Motor neuron (in vitro differentiated cells): Measurements from ENCODE around the gene FBRS. TPM values are rescaled to one million over a fixed set of nuclear protein-coding genes. Genes with fewer than 3 reads are reported as not detected.
A peak's percentile ranks its signal among the peaks of the same experiment; 100 is the strongest.

Source experiments
- ATAC-seq, 8 experiments: fragments of 200-7000 bp; cut with Tn5 transposase; replicated peaks in 6 of 8; 2 replicates each; pipeline ENCODE4 v1.8.0; 2021; ENCODE audit warnings: mild to moderate bottlenecking in 8 of 8, moderate library complexity in 8 of 8
- H3K27ac ChIP-seq, 2 donors: fragments of 250-450 bp; sonication (Bioruptor Pico); 2 replicates each; pipeline ENCODE4 v1.9.0; 2021; ENCODE audit warnings: antibody characterized with exemption in 2 of 2, mild to moderate bottlenecking in 2 of 2, moderate library complexity in 1 of 2
- H3K4me1 ChIP-seq, 2 donors: fragments of 250-450 bp; sonication (Bioruptor Pico); replicated peaks in 1 of 2; 2 replicates each; pipeline ENCODE4 v1.6.1; 2021; ENCODE audit warnings: antibody characterized with exemption in 2 of 2, mild to moderate bottlenecking in 2 of 2, moderate library complexity in 1 of 2
- H3K4me3 ChIP-seq, 5 donors: fragments of 250-450 bp; sonication (Bioruptor Pico); 2 replicates each; pipeline ENCODE4 v1.9.0; 2021; ENCODE audit warnings: antibody characterized with exemption in 5 of 5, mild to moderate bottlenecking in 5 of 5, moderate library complexity in 4 of 5
- WGBS, 10 experiments: fragments of 450-650 bp; shearing (Covaris generic); methylation state at CpG; one replicate each; pipeline ENCODE4 v1.0.0; 2022; 5-methylcytosine and 5-hydroxymethylcytosine counted together
- in situ Hi-C, 9 experiments: fragments of 400-800 bp; cut with MboI; loops; one replicate each; pipeline ENCODE4 v1.15.0; 2021; ENCODE audit warnings: low sequenced_read_pairs in 9 of 9, low pct_unique_long_range_greater_than_20kb in 2 of 9; ENCODE audit not compliant: unreplicated experiment in 9 of 9
- total RNA-seq, 8 experiments: library from RNA; unstranded; fragments of 300-600 nt; gene quantifications; 2 replicates each; pipeline versions ENCODE4 v1.2.3 to v1.2.4, GENCODE V29; 2022

FBRS gene
- total RNA-seq, 8 experiments from 2014 or later: 17.4 to 53.3 (median 29.4) TPM

DNA sequence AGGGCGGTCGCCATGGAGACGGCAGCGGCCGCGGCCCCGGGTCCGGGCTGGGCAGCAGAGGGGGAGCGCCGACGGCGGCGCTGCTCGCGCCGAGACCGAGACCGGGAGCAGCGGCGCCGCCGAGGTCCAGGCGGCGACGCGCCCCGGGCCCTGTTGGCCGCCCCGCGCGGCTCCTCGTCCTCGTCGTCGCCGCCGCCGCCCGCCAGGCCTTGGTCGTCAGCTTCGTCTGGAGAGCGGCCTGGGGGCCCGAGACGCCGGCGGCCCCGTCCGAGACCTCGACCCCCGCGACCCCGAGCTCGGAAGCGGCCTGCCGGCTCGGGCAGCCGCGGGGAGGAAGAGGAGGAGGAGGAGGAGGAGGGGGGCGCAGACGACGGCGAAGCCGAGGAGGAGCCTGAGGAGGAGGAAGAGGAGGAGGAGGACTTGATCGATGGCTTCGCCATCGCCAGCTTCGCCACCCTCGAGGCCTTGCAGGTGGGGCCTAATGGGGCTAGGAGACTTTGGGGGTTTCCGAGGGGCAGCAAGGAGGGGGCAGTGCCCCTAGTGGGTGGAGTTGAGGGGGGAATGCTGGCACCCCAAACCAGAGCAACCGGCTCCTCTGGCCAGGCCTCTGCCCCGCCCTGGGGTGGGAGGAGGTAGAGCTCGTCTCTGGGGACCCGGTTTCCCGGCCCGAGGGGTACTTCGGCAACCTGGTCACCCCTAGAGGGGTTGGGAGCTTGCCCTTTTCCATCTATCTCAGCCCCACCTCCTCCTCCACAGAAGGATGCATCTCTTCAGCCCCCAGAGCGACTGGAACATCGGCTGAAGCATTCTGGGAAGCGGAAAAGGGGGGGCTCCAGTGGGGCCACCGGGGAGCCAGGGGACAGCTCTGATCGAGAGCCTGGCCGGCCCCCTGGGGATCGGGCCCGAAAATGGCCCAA, 1.5 kb downstream of the FBRS start:
- Histone ChIP-seq H3K4me3 (peak overlapping the region; percentile 60 to 76 (median 65)), H3K27ac (peak overlapping the region; percentile 98), H3K4me1 (peaks cover 21 to 24% of the 10 kb centered on the region in 2 donors)
- WGBS, 10 experiments: 0% methylated on average over 2 to 5 of the region's 84 CpGs; no CpG with 5 or more reads in 8 of the 10 experiments
- in situ Hi-C loops: no loop called here
- no peak for ATAC-seq

DNA sequence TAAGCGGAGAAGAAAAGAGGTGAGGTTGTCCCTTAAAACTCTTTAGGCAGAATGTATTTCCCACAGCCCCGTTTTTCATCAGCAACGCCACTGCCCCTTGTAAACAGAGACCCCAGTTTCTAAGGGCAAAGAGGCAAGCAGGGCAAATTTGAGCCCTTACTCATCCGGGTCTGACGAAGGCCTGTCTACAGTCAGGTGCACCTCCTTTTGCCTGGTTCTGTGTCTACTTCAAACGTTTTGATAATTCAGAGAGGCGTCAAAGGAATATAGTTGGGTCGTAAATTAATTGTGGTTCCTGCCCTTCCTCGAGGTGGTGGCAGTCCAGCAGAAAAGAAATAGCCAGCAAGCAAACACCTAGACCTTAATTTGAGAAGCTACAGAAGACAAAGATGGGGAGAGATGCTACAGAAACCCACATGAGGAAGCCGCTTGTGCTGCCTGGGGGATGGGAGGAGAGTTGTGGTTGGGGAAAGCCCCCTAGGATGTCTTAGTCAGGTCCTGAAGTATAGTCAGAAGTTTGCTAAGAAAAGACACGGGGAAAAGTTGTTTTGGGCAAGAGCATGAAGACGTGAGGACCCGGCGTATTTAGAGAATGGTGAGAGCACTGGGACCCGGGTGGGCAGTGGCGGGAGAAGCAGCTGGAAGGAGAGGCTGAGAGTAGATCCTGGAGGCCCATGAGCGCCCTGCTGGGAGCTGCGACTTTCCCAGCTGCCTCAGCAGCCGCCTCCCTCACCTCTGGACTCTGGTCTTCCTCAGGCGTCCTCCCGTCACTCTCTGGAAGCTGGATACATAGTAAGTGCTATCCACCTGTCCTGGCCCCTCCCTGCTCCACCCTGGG, 2.4 kb downstream of the FBRS start:
- no peak for ATAC-seq
- Histone ChIP-seq H3K4me1 (peaks cover 21 to 24% of the 10 kb centered on the region in 2 donors), H3K4me3 (peak overlapping the region; percentile 60 to 76 (median 65)), H3K27ac (peak overlapping the region; percentile 98)
- in situ Hi-C loops: no loop called here
- WGBS, 10 experiments: 0 to 100% (median 33%) methylated on average over 1 to 12 of the region's 21 CpGs; no CpG with 5 or more reads in 1 of the 10 experiments

DNA sequence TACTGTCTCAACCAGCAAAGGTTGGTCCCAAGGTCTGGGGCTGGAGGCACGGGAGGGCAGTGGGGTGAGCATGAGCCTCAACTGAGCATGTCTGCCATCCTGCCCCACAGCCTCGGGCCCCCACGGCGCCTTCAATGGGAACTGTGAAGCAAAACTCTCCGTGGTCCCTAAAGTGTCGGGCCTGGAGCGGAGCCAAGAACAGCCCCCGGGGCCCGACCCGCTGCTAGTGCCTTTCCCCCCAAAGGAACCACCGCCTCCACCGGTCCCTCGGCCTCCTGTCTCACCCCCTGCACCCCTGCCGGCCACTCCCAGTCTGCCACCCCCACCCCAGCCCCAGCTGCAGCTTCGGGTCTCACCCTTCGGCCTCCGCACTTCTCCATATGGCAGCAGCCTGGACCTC, 4.2 kb downstream of the FBRS start:
- no peak for ATAC-seq
- in situ Hi-C loops: no loop called here
- H3K4me1 ChIP-seq: peaks cover 12 to 15% of the 10 kb centered on the region in 2 donors
- 67% methylated on average over 3 of the region's 17 CpGs; no CpG with 5 or more reads in 9 of the 10 experiments for WGBS, 10 experiments
- H3K27ac ChIP-seq: no peak overlapping the region
- no peak overlapping the region for H3K4me3 ChIP-seq

DNA sequence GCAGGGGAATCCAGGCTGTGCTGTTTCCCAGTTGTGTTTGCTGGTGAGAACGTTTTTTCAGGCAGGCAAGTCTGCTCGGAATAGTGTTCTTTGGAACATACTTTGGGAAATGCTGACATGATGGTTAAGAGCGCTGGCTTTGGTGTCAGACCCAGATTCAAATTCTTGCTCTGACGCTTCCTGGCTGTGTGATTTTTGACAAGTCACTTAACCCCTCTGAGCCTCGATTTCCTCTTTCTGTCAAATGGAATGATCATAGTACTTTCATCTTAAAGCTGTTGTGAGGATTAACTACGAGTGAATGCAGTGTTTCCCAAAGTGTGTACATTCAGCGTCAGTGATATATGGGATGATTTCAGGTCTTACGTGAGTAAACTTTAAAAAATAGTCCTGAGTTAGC, 4.8 kb downstream of the FBRS start:
- in situ Hi-C loops: no loop called here
- Histone ChIP-seq H3K4me3 (no peak overlapping the region), H3K4me1 (peaks cover 12 to 15% of the 10 kb centered on the region in 2 donors), H3K27ac (no peak overlapping the region)
- no peak for ATAC-seq
- WGBS, 10 experiments: 68 to 97% (median 83%) methylated on average over 4 to 8 of the region's 8 CpGs; no CpG with 5 or more reads in 2 of the 10 experiments

DNA sequence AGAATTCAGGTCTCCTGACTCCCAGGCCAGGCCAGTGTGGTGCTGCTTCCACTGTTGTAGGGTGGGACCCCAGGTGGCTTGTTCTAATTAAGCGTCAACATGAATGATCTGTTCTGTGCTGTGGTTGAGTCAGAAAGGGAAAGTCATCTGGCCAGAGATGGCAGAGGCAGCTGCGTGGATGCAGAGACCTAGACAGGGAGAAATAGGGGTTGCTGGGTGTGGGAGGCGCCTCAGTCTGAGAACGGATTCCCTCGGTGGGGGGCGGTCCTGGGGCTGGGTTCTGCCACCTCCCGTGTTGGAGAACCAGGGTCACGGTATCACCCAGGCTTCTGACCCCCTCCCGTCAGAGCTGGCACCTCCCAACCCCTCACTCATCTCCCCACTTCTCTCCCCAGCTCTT, 5.6 kb downstream of the FBRS start:
- 54 to 100% methylated on average over 1 to 2 of the region's 9 CpGs; no CpG with 5 or more reads in 8 of the 10 experiments for WGBS, 10 experiments
- Histone ChIP-seq H3K4me1 (peaks cover 12 to 15% of the 10 kb centered on the region in 2 donors), H3K27ac (peak overlapping the region; percentile 78 to 90), H3K4me3 (no peak overlapping the region)
- in situ Hi-C loops: no loop called here
- peak in 3 of 8 experiments; percentile 8 to 21 (median 18) for ATAC-seq

DNA sequence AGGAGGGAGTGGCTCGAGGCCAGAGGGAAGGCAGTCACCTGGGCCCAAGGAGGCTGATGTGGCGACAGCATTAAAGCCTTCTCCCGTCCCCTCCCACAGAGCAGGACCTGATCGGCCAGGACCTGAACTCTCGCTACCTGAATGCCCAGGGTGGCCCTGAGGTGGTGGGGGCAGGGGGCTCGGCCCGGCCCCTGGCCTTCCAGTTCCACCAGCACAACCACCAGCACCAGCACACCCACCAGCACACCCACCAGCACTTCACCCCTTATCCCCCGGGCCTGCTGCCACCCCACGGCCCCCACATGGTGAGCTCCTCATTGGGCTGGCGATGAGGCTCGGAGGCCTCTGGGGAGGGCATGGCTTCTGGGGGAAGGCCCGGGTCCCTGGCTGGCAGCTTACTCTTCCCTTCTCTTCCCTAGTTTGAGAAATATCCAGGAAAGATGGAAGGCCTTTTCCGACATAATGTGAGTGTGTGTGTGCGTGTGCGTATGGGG, 6.4 kb downstream of the FBRS start:
- no peak for ATAC-seq
- in situ Hi-C loops: no loop called here
- WGBS, 10 experiments: 94 to 100% methylated on average over 2 to 5 of the region's 15 CpGs; no CpG with 5 or more reads in 8 of the 10 experiments
- peaks cover 12 to 15% of the 10 kb centered on the region in 2 donors for H3K4me1 ChIP-seq
- H3K4me3 ChIP-seq: no peak overlapping the region
- H3K27ac ChIP-seq: peak overlapping the region; percentile 78 to 90

DNA sequence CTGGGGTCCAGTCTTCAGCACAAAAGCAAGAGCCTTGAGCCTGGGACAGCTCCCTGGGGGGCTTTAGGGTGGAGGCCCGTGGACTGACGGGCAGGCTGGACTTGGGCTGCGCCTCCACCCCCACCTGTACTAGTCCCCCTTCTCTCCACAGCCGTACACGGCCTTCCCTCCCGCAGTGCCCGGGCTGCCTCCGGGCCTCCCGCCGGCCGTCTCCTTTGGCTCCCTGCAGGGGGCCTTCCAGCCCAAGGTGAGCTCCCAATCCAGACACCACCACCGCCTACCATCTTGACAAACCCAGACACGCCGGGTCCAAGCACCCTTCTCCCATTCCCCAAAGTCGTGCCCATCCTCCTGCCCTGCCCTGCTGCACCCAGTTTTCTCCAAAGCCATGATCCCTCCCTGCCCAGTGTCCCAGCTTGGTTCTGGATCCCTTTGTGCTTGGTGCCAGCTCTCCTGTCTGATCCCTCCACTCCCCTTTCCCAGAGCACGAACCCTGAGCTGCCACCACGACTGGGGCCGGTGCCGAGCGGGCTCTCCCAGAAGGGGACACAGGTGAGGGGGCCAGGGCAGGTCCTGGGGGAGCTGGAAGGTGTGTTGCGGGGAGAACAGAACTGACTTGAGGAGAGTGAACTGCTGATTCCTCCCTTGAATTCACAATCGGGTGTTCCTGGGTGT, 7.1 kb downstream of the FBRS start:
- Histone ChIP-seq H3K27ac (no peak overlapping the region), H3K4me3 (no peak overlapping the region), H3K4me1 (peaks cover 12 to 15% of the 10 kb centered on the region in 2 donors)
- WGBS, 10 experiments: 80 to 100% (median 91%) methylated on average over 1 to 8 of the region's 22 CpGs; no CpG with 5 or more reads in 2 of the 10 experiments
- ATAC-seq: peak in 1 of 8 experiments; percentile 4
- in situ Hi-C loops: no loop called here

DNA sequence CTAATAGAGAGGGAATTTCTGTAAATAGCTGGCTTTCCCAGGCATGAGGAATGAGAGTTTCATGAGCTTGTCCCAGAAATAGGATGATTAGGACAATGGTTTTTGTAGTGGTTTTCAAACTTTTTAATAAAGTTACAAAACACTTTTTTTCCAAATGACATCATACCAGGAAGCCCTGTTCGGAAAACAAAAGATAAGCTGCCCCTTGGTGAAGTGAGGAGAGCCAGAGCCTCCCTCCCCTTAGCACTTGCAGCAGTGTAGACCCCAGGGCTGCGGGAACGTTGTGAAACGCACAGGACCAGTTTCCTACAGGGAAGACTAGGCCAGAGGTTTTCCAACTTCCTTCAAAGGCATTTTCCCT, 7.6 kb downstream of the FBRS start:
- H3K27ac ChIP-seq: no peak overlapping the region
- H3K4me1 ChIP-seq: peaks cover 8 to 11% of the 10 kb centered on the region in 2 donors
- in situ Hi-C loops: no loop called here
- H3K4me3 ChIP-seq: no peak overlapping the region
- WGBS, 10 experiments: 72 to 100% (median 95%) methylated on average over 1 to 4 of the region's 4 CpGs; no CpG with 5 or more reads in 3 of the 10 experiments
- no peak for ATAC-seq

DNA sequence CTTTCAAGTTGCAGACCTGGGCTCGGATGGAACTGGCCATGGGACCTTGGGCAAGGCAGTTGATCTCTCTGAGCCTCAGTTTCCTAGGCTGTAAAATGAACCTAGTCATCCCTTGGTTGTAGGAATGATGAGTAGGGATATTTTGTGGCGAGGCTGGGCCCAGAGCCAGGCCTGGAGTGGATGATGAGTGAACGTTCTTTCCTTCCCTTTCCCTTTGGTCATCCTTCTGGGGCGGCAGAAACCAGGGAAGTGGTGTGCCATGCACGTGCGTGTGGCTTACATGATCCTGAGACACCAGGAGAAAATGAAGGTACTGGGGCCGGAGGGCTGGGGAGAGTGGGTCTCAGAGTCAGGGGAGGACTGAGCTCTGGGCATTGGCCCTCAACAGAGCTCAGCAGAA, 8.4 kb downstream of the FBRS start:
- 88 to 100% (median 100%) methylated on average over 1 to 5 of the region's 7 CpGs; no CpG with 5 or more reads in 6 of the 10 experiments for WGBS, 10 experiments
- peaks cover under 1 to 4% of the 10 kb centered on the region in 2 donors for H3K4me1 ChIP-seq
- in situ Hi-C loops: no loop called here
- no peak overlapping the region for H3K27ac ChIP-seq
- ATAC-seq: no peak
- H3K4me3 ChIP-seq: no peak overlapping the region

DNA sequence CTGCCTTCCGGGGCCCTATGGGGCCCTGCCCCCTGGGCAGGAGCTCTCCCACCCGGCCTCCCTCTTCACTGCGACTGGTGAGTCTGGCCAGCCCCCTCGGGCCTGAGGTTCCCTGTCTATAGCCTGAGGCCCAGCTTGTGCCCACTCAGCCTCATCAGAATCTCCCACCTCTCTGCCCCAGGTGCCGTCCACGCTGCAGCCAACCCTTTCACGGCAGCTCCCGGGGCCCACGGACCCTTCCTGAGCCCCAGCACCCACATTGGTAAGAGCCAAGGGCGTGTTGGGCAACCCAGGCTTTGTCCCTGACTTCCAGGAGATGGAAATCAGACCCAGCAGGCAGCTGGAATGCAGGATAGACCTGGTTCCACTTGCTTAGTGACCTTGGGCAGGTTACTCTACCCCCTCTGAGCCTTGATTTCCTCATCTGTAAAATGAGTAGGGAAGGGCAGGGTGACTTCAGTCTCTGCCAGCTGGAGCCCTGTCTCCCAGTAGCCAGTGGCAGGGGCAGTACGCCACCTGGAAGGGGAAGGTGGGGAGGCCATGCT, 9.2 kb downstream of the FBRS start:
- Histone ChIP-seq H3K27ac (no peak overlapping the region), H3K4me3 (no peak overlapping the region), H3K4me1 (peaks cover 0 to 4% of the 10 kb centered on the region in 2 donors)
- 70 to 100% (median 83%) methylated on average over 1 to 5 of the region's 11 CpGs; no CpG with 5 or more reads in 5 of the 10 experiments for WGBS, 10 experiments
- in situ Hi-C loops: no loop called here
- no peak for ATAC-seq

DNA sequence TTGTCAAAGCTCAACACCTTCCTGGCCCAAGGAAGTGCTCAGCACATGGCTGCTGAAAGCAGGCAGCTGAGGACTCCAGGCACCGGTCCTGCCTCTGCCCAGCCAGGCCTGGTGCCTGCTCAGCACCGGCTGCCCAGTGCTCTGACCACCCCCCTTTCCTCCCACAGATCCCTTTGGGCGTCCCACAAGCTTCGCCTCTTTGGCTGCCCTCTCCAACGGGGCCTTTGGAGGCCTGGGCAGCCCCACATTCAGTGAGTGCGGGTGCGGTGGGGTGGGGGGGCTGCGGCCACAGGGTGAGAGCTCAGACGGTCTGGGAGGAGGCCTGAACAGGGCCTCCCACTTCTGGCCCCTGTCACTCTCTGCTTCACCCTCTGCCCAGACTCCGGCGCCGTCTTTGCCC, 10.2 kb downstream of the FBRS start:
- WGBS, 10 experiments: 100% methylated on average over 2 to 3 of the region's 12 CpGs; no CpG with 5 or more reads in 8 of the 10 experiments
- Histone ChIP-seq H3K4me1 (peaks cover 0 to 2% of the 10 kb centered on the region in 2 donors), H3K27ac (no peak overlapping the region), H3K4me3 (no peak overlapping the region)
- in situ Hi-C loops: no loop called here
- ATAC-seq: peak in 1 of 8 experiments; percentile 3
